HepG2 (cell line): ENCODE measurements around the gene ZNF333. TPM values are rescaled to one million over a fixed set of nuclear protein-coding genes. Genes with fewer than 3 reads are reported as not detected.

Experiments used
- ATAC-seq: fragments of 200-7000 bp; cut with Tn5 transposase; 3 replicates; pipeline ENCODE4 v1.9.1; 2020; ENCODE audit warnings: mild to moderate bottlenecking, moderate library complexity
- BruUV-seq: library from RNA; stranded (reverse); fragments of 400-500 nt; replicated peaks from 2 replicates; lab custom pipeline; 2021; lab: Mats Ljungman, UMichigan
- CTCF ChIA-PET: fragments of 300-600 bp; formaldehyde crosslinking; extraction: SDS; loops from one replicate; lab custom pipeline; 2021; ENCODE audit warnings: low total read pairs, inconsistent platforms, low intra/inter-chr PET ratio; lab: Yijun Ruan, JAX
- POLR2A ChIA-PET: fragments of 350-600 bp; sonication (Branson Sonifier 250); formaldehyde crosslinking; loops from one replicate; lab custom pipeline; 2020; ENCODE audit warnings: antibody characterized with exemption, inconsistent platforms; lab: Yijun Ruan, JAX
- DNase-seq: peaks from one replicate; pipeline ENCODE4 v3.0.0-alpha.2; 2015; ENCODE audit warnings: low spot score
- FAIRE-seq: peaks from 3 replicates; lab custom pipeline; 2011; peaks lifted over from hg19 to GRCh38; lab: Jason Lieb, UNC
- H2AFZ ChIP-seq: one replicate; pipeline ENCODE4 v1.6.1; 2011; ENCODE audit warnings: low read length, inconsistent platforms
- H3K27ac ChIP-seq: fragments of 300-600 bp; 3 replicates; pipeline ENCODE4 v1.8.0; 2011; ENCODE audit warnings: mixed run types, mild to moderate bottlenecking, mixed read lengths, low read length, inconsistent platforms; ENCODE audit not compliant: insufficient read depth; ENCODE audit errors: extremely low read length
- H3K27me3 ChIP-seq, 2 experiments: fragments of 200-600 bp in 1 of 2; 2 replicates in 1 of 2; 3 replicates in 1 of 2; pipeline versions ENCODE4 v1.6.0 to v1.8.0; 2011; ENCODE audit warnings: low read length in 2 of 2, mild to moderate bottlenecking in 2 of 2, moderate library complexity in 2 of 2, inconsistent platforms in 1 of 2; ENCODE audit not compliant: insufficient read depth in 2 of 2, control insufficient read depth in 1 of 2
- H3K36me3 ChIP-seq, 2 experiments: fragments of 200-600 bp in 1 of 2; replicated peaks in 1 of 2; 2 replicates in 1 of 2; 3 replicates in 1 of 2; pipeline versions ENCODE4 v1.5.1 to v1.8.0; 2011; ENCODE audit warnings: low read length in 2 of 2, inconsistent platforms in 1 of 2; ENCODE audit not compliant: insufficient read depth in 2 of 2, control insufficient read depth in 1 of 2
- H3K4me1 ChIP-seq: 2 replicates; pipeline ENCODE4 v1.5.1; 2012; ENCODE audit warnings: low read length, inconsistent platforms; ENCODE audit not compliant: insufficient read depth
- H3K4me2 ChIP-seq: 2 replicates; pipeline ENCODE4 v1.6.0; 2011; ENCODE audit warnings: low read depth, low read length, inconsistent platforms
- H3K4me3 ChIP-seq, 3 experiments: fragments of 200-600 bp in 1 of 3; sonication (generic), shearing (Covaris generic) in 1 of 3; replicated peaks in 1 of 3; 2 replicates each; pipeline ENCODE4 v1.5.1; 2011 to 2016; ENCODE audit warnings: low read length in 3 of 3, inconsistent platforms in 2 of 3, low read depth in 2 of 3, mild to moderate bottlenecking in 2 of 3, control low read depth in 1 of 3, mixed read lengths in 1 of 3; ENCODE audit not compliant: insufficient read depth in 1 of 3
- H3K79me2 ChIP-seq: one replicate; pipeline ENCODE4 v1.6.1; 2011; ENCODE audit warnings: low read length, inconsistent platforms; ENCODE audit not compliant: insufficient read depth
- H3K9ac ChIP-seq: 2 replicates; pipeline ENCODE4 v1.6.0; 2011; ENCODE audit warnings: mild to moderate bottlenecking, low read depth, low read length, inconsistent platforms; ENCODE audit not compliant: insufficient read depth
- H3K9me3 ChIP-seq: 2 replicates; pipeline ENCODE4 v1.5.1; 2012; ENCODE audit warnings: mild to moderate bottlenecking, low read length
- H4K20me1 ChIP-seq: 2 replicates; pipeline ENCODE4 v1.6.0; 2011; ENCODE audit warnings: inconsistent platforms, mild to moderate bottlenecking, low read length, moderate library complexity; ENCODE audit not compliant: insufficient read depth
- BRCA1 ChIP-seq: sonication (generic); formaldehyde crosslinking; IDR thresholded peaks from 2 replicates; pipeline ENCODE4 v1.4.0; 2020; ENCODE audit warnings: missing genetic modification reagents
- NKX3-1 ChIP-seq: sonication (generic); formaldehyde crosslinking; IDR thresholded peaks from 2 replicates; pipeline ENCODE4 v1.5.0; 2020; ENCODE audit warnings: missing genetic modification reagents
- SP1 ChIP-seq, 2 experiments: fragments of 450-650 bp in 1 of 2; sonication (generic) in 1 of 2; formaldehyde crosslinking in 1 of 2; IDR thresholded peaks; 2 replicates each; pipeline versions ENCODE4 v1.4.0 to v1.6.1; 2016 to 2020; ENCODE audit warnings: missing genetic modification reagents in 1 of 2
- ZNF331 ChIP-seq: sonication (generic); formaldehyde crosslinking; IDR thresholded peaks from 2 replicates; pipeline ENCODE4 v1.4.0; 2020; ENCODE audit warnings: missing genetic modification reagents
- ZNF773 ChIP-seq: sonication (generic); formaldehyde crosslinking; IDR thresholded peaks from 2 replicates; pipeline ENCODE4 v1.4.0; 2020; ENCODE audit warnings: missing genetic modification reagents, borderline replicate concordance
- ZSCAN20 ChIP-seq: sonication (generic); formaldehyde crosslinking; IDR thresholded peaks from 2 replicates; pipeline ENCODE4 v1.4.0; 2020; ENCODE audit warnings: missing genetic modification reagents, mild to moderate bottlenecking, borderline replicate concordance
- WGBS: methylation state at CpG from one replicate; pipeline ENCODE4 v1.1.6; 2017; ENCODE audit warnings: low lambda C conversion rate; 5-methylcytosine and 5-hydroxymethylcytosine counted together
- in situ Hi-C: cut with HindIII; loops from 2 replicates; pipeline ENCODE4 v1.10.0; 2017; ENCODE audit warnings: low pct_unique_long_range_greater_than_20kb; ENCODE audit not compliant: extremely low pct_ligation_motif_present
- intact Hi-C: fragments of 100-400 bp; cut with micrococcal nuclease; formaldehyde crosslinking; loops from one replicate; pipeline ENCODE4 v1.10.0; 2022; ENCODE audit not compliant: unreplicated experiment
- polyA plus RNA-seq, 8 experiments: library from polyadenylated mRNA; depleted of rRNA in 3 of 8; stranded (reverse) in 7 of 8; unstranded in 1 of 8; fragments of >200 nt; fragmentation: Illumina TruSeq in 4 of 8; extraction: Trizol in 4 of 8; gene quantifications; 2 replicates each; pipeline versions ENCODE4 v1.2.1 to v1.2.3, GENCODE V29; 2011 to 2016; ENCODE audit warnings: low read depth in 4 of 8, missing spikeins in 1 of 8, mixed read lengths in 1 of 8; ENCODE audit not compliant: insufficient read depth in 1 of 8
- total RNA-seq, 5 experiments: library from RNA; depleted of rRNA; stranded (reverse); fragments of >200 nt; fragmentation: Illumina TruSeq; extraction: Trizol; gene quantifications; 2 replicates each; pipeline ENCODE4 v1.2.3, GENCODE V29; 2016; ENCODE audit warnings: low read depth in 1 of 5
- TF ChIP-seq, protein P1 (sequence below): sonication (generic); formaldehyde crosslinking; IDR thresholded peaks from 2 replicates; pipeline ENCODE4 v1.5.0; 2020; ENCODE audit warnings: mild to moderate bottlenecking, missing genetic modification reagents, borderline replicate concordance
- TF ChIP-seq, protein P2 (sequence below): sonication (generic); formaldehyde crosslinking; IDR thresholded peaks from one replicate; pipeline ENCODE4 v1.5.1; 2020; ENCODE audit warnings: mild to moderate bottlenecking, missing genetic modification reagents; ENCODE audit errors: not compliant biosample characterization

Gene ZNF333
- total and polyA plus RNA-seq, 2 of the 13 experiments (the other 11 are each of a cell fraction or from before 2014, with no cell fraction given): 3.4 to 6.4 TPM

DNA sequence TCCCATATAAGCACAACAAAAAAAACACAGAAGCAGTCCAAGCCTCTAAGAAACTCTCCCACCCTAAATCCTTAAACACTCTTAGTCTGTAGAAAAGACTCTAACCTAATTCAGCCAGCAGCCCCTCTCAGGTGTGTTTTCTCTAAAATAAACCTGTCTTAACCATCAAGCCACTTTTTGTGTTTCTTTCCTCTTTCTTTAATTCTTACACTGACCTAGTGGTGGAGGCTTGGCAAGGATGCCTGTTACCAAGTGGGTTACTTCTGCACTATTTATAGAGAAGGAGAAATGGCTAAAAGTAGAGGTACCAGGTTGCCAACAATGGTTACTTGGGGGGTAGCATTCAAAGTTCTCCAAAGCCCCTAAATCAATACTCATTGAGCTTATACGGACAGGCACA, 43.7 kb downstream of the ZNF333 start:
- no peak for ATAC-seq
- Histone ChIP-seq H3K4me3 (no peak overlapping the region), H3K4me2 (no peak overlapping the region), H3K27ac (no peak overlapping the region), H3K9ac (no peak overlapping the region), H3K9me3 (peaks cover 34% of the 10 kb centered on the region), H3K27me3 (peaks cover 0 to 17% of the 10 kb centered on the region in 2 experiments; a peak in 1 of 5 replicates), H4K20me1 (no peaks in the 10 kb centered on the region), H3K4me1 (0 out of 2 replicates have a peak, but pooled peaks cover 9% of the 10 kb centered on the region), H3K36me3 (no peaks in the 10 kb centered on the region), H2AFZ (no peak overlapping the region), H3K79me2 (no peaks in the 10 kb centered on the region)
- intact Hi-C loops (no loop called here), in situ Hi-C loops (no loop called here)
- BruUV-seq: no TSS peak
- ChIA-PET CTCF (no interaction called here), POLR2A (no interaction called here)
- no peak for FAIRE-seq
- 0% methylated on average over 1 of the region's 1 CpG for WGBS
- no peak for DNase-seq
- TF ChIP-seq, protein P1, sequence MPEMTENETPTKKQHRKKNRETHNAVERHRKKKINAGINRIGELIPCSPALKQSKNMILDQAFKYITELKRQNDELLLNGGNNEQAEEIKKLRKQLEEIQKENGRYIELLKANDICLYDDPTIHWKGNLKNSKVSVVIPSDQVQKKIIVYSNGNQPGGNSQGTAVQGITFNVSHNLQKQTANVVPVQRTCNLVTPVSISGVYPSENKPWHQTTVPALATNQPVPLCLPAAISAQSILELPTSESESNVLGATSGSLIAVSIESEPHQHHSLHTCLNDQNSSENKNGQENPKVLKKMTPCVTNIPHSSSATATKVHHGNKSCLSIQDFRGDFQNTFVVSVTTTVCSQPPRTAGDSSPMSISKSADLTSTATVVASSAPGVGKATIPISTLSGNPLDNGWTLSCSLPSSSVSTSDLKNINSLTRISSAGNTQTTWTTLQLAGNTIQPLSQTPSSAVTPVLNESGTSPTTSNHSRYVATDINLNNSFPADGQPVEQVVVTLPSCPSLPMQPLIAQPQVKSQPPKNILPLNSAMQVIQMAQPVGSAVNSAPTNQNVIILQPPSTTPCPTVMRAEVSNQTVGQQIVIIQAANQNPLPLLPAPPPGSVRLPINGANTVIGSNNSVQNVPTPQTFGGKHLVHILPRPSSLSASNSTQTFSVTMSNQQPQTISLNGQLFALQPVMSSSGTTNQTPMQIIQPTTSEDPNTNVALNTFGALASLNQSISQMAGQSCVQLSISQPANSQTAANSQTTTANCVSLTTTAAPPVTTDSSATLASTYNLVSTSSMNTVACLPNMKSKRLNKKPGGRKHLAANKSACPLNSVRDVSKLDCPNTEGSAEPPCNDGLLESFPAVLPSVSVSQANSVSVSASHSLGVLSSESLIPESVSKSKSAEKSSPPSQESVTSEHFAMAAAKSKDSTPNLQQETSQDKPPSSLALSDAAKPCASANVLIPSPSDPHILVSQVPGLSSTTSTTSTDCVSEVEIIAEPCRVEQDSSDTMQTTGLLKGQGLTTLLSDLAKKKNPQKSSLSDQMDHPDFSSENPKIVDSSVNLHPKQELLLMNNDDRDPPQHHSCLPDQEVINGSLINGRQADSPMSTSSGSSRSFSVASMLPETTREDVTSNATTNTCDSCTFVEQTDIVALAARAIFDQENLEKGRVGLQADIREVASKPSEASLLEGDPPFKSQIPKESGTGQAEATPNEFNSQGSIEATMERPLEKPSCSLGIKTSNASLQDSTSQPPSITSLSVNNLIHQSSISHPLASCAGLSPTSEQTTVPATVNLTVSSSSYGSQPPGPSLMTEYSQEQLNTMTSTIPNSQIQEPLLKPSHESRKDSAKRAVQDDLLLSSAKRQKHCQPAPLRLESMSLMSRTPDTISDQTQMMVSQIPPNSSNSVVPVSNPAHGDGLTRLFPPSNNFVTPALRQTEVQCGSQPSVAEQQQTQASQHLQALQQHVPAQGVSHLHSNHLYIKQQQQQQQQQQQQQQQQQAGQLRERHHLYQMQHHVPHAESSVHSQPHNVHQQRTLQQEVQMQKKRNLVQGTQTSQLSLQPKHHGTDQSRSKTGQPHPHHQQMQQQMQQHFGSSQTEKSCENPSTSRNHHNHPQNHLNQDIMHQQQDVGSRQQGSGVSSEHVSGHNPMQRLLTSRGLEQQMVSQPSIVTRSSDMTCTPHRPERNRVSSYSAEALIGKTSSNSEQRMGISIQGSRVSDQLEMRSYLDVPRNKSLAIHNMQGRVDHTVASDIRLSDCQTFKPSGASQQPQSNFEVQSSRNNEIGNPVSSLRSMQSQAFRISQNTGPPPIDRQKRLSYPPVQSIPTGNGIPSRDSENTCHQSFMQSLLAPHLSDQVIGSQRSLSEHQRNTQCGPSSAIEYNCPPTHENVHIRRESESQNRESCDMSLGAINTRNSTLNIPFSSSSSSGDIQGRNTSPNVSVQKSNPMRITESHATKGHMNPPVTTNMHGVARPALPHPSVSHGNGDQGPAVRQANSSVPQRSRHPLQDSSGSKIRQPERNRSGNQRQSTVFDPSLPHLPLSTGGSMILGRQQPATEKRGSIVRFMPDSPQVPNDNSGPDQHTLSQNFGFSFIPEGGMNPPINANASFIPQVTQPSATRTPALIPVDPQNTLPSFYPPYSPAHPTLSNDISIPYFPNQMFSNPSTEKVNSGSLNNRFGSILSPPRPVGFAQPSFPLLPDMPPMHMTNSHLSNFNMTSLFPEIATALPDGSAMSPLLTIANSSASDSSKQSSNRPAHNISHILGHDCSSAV (CRISPR knock-in tag): no peak
- TF ChIP-seq NKX3-1 (CRISPR knock-in tag): no peak
- TF ChIP-seq ZNF331 (CRISPR knock-in tag): no peak
- no peak for TF ChIP-seq ZSCAN20 (CRISPR knock-in tag)
- TF ChIP-seq BRCA1 (CRISPR knock-in tag): no peak
- TF ChIP-seq ZNF773 (CRISPR knock-in tag): no peak
- no peak for TF ChIP-seq SP1 (IDR thresholded peaks at IDR 0.05)
- no peak for TF ChIP-seq SP1 (CRISPR knock-in tag; IDR thresholded peaks at IDR 0.05)
- TF ChIP-seq, protein P2, sequence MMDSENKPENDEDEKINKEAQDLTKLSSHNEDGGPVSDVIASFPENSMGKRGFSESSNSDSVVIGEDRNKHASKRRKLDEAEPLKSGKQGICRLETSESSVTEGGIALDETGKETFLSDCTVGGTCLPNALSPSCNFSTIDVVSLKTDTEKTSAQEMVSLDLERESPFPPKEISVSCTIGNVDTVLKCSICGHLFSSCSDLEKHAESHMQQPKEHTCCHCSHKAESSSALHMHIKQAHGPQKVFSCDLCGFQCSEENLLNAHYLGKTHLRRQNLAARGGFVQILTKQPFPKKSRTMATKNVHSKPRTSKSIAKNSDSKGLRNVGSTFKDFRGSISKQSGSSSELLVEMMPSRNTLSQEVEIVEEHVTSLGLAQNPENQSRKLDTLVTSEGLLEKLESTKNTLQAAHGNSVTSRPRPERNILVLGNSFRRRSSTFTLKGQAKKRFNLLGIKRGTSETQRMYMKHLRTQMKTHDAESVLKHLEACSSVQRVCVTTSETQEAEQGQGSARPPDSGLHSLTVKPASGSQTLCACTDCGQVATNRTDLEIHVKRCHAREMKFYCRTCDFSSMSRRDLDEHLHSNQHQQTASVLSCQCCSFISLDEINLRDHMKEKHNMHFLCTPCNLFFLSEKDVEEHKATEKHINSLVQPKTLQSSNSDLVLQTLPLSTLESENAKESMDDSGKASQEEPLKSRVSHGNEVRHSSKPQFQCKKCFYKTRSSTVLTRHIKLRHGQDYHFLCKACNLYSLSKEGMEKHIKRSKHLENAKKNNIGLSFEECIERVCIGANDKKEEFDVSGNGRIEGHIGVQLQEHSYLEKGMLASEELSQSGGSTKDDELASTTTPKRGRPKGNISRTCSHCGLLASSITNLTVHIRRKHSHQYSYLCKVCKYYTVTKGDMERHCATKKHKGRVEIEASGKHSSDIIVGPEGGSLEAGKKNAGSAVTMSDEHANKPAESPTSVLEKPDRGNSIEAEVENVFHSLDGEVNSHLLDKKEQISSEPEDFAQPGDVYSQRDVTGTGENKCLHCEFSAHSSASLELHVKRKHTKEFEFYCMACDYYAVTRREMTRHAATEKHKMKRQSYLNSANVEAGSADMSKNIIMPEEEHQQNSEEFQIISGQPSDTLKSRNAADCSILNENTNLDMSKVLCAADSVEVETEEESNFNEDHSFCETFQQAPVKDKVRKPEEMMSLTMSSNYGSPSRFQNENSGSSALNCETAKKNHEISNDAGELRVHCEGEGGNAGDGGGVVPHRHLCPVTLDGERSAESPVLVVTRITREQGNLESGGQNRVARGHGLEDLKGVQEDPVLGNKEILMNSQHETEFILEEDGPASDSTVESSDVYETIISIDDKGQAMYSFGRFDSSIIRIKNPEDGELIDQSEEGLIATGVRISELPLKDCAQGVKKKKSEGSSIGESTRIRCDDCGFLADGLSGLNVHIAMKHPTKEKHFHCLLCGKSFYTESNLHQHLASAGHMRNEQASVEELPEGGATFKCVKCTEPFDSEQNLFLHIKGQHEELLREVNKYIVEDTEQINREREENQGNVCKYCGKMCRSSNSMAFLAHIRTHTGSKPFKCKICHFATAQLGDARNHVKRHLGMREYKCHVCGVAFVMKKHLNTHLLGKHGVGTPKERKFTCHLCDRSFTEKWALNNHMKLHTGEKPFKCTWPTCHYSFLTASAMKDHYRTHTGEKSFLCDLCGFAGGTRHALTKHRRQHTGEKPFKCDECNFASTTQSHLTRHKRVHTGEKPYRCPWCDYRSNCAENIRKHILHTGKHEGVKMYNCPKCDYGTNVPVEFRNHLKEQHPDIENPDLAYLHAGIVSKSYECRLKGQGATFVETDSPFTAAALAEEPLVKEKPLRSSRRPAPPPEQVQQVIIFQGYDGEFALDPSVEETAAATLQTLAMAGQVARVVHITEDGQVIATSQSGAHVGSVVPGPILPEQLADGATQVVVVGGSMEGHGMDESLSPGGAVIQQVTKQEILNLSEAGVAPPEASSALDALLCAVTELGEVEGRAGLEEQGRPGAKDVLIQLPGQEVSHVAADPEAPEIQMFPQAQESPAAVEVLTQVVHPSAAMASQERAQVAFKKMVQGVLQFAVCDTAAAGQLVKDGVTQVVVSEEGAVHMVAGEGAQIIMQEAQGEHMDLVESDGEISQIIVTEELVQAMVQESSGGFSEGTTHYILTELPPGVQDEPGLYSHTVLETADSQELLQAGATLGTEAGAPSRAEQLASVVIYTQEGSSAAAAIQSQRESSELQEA (CRISPR knock-in tag): no peak
